ENCODE data around the gene PMVK.

- TF ChIP-seq POLR2A (IDR thresholded peaks at IDR 0.05) (no peak), POLR2AphosphoS5 (IDR thresholded peaks at IDR 0.05) (no peak)
- TF ChIP-seq, protein P1, sequence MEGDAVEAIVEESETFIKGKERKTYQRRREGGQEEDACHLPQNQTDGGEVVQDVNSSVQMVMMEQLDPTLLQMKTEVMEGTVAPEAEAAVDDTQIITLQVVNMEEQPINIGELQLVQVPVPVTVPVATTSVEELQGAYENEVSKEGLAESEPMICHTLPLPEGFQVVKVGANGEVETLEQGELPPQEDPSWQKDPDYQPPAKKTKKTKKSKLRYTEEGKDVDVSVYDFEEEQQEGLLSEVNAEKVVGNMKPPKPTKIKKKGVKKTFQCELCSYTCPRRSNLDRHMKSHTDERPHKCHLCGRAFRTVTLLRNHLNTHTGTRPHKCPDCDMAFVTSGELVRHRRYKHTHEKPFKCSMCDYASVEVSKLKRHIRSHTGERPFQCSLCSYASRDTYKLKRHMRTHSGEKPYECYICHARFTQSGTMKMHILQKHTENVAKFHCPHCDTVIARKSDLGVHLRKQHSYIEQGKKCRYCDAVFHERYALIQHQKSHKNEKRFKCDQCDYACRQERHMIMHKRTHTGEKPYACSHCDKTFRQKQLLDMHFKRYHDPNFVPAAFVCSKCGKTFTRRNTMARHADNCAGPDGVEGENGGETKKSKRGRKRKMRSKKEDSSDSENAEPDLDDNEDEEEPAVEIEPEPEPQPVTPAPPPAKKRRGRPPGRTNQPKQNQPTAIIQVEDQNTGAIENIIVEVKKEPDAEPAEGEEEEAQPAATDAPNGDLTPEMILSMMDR (IDR thresholded peaks at IDR 0.05) = no peak
Measured at GRCh38 chr1:154958681-154959425, 22.3 kb upstream of the PMVK start.

All from breast epithelium (tissue), 3 donors.